ENCODE measurements around the gene MTMR2. TPM values are rescaled to one million over a fixed set of nuclear protein-coding genes. Genes with fewer than 3 reads are reported as not detected.

MTMR2 gene
- total RNA-seq, 1 donor from 2014 or later: 32.6 TPM

- no peak for DNase-seq (ENCODE audit: low read depth)
- H3K4me3 ChIP-seq (ENCODE audit: low read depth, low read length): no peak overlapping the region
- TF ChIP-seq CTCF (conservative IDR thresholded peaks at IDR 0.05; ENCODE audit: low read depth, low read length): no peak
Observed at GRCh38 chr11:95907476-95907875, 16.4 kb downstream of the MTMR2 start.

GRCh38 chr11:95904009-95904650, 19.8 kb downstream of the MTMR2 start:
- TF ChIP-seq CTCF (conservative IDR thresholded peaks at IDR 0.05; ENCODE audit: low read depth, low read length): no peak

GRCh38 chr11:95898782-95899181, 25.1 kb downstream of the MTMR2 start:
- TF ChIP-seq CTCF (conservative IDR thresholded peaks at IDR 0.05; ENCODE audit: low read depth, low read length): no peak
- no peak overlapping the region for H3K4me3 ChIP-seq (ENCODE audit: low read depth, low read length)
- no peak for DNase-seq (ENCODE audit: low read depth)

More at GRCh38 chr11:95904009-95904650, 19.8 kb downstream of the MTMR2 start:
- DNase-seq (ENCODE audit: low read depth): no peak
- H3K4me3 ChIP-seq (ENCODE audit: low read depth, low read length): no peak overlapping the region

- H3K4me3 ChIP-seq (ENCODE audit: low read depth, low read length): no peak overlapping the region
- DNase-seq (ENCODE audit: low read depth): peak; percentile 74
- TF ChIP-seq CTCF (conservative IDR thresholded peaks at IDR 0.05; ENCODE audit: low read depth, low read length): no peak
Observed at GRCh38 chr11:95897731-95898130, 26.2 kb downstream of the MTMR2 start.

- no peak for DNase-seq (ENCODE audit: low read depth)
- no peak for TF ChIP-seq CTCF (conservative IDR thresholded peaks at IDR 0.05; ENCODE audit: low read depth, low read length)
- H3K4me3 ChIP-seq (ENCODE audit: low read depth, low read length): no peak overlapping the region
Observed at GRCh38 chr11:95895815-95896214, 28.1 kb downstream of the MTMR2 start.

- no peak for DNase-seq (ENCODE audit: low read depth)
- no peak overlapping the region for H3K4me3 ChIP-seq (ENCODE audit: low read depth, low read length)
- no peak for TF ChIP-seq CTCF (conservative IDR thresholded peaks at IDR 0.05; ENCODE audit: low read depth, low read length)
Observed at GRCh38 chr11:95892892-95893570, 30.9 kb downstream of the MTMR2 start.

- no peak overlapping the region for H3K4me3 ChIP-seq (ENCODE audit: low read depth, low read length)
- no peak for TF ChIP-seq CTCF (conservative IDR thresholded peaks at IDR 0.05; ENCODE audit: low read depth, low read length)
- no peak for DNase-seq (ENCODE audit: low read depth)
Observed at GRCh38 chr11:95892492-95892891, 31.4 kb downstream of the MTMR2 start.

All from epithelial cell of proximal tubule (primary cell).